Epidermal melanocyte (primary cell): ENCODE measurements around the gene REEP6.
A peak's percentile ranks its signal among the peaks of the same experiment; 100 is the strongest.
"Not testable (repeated sequence)": the region's sequence is repeated elsewhere in the genome, so short reads cannot be mapped to it uniquely, and the experiment has no call there.

Source experiments
- DNase-seq: peaks from one replicate; pipeline ENCODE4 v3.0.0; 2011; ENCODE audit warnings: low spot score; ENCODE audit not compliant: insufficient read length

Gene REEP6

DNA sequence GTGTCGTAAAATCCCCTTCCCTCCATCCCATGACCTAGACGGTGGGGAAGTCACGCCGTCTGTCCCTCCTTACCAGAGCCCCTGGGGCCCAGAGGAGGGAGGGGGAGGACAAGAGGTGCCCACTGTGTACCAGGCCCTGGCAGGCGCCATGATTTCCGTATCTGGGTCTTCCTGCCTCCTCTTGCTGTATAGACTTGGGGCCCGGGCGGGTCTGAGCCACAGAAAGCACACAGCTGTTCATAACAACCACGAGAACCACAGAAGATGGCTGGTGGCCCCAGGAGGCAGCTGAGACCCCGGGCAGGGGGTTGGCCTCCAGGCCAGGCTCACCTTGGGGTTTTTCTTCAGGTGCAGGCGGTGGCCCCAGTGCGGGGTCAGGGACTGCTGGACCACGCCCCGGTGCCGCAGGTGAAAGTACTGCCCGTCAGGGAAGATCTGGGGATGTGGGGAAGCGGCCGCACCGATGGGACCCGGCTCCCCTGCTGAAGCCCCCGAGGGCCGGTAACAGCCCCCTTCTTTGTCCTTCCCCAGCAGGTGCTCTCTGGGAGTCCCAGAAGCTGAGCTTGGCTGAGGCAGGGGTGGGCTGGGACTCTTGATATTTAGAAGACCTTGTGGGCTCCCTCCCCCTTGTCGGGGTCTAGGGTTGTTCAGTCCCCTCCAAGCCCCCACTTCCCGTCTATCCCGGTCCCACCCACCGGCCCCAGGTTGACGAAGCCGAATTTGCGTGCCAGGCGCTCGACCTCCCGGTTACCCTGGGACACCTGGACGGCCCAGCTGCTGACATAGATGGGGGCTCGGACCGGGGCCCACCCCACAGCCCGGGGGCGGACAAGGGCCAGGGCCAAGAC, 1.3 kb upstream of the REEP6 start:
- no peak for DNase-seq

- DNase-seq: peak; percentile 99
Observed at GRCh38 chr19:1490311-1491113, 469 bp upstream of the REEP6 start, which contains the start of gene PCSK4. PCSK4 (minus strand) TSS chr19:1490350; CDS start chr19:1490346, 4 bp downstream.

GRCh38 chr19:1491849-1492170, 829 bp downstream of the REEP6 start:
- DNase-seq: no peak

GRCh38 chr19:1492474-1493006, 1.6 kb downstream of the REEP6 start:
- DNase-seq: no peak

DNA sequence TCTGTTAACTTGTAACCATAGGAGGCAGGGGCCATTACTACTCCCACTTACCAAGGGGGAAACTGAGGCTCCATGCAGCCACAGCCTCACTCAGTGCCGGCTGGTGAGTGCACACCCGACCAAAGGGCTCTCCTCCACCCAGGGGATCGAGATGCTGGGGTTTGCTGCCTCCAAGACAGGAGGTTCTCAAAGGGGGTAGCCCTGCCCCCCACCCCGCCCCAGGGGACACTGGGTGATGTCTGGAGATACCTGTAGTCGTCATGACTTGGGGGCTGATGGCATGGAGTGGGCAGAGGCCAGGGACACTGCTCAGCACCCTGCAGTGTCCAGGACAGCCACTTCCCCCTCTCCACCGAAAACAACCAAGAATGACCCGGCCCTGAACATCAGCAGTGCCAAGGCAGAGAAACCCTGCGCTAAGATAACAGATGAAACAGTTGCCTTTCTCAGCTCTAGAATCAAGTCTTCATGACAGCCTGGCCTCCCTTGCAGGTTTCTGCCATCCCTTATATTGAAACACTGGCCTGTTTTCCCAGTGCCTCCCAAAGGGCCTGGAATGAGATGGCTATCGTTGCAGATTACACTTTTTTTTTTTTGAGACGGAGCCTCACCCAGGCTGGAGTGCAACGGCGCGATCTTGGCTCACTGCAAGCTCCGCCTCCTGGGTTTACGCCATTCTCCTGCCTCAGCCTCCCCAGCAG, 3.3 kb downstream of the REEP6 start:
- DNase-seq: no peak

DNA sequence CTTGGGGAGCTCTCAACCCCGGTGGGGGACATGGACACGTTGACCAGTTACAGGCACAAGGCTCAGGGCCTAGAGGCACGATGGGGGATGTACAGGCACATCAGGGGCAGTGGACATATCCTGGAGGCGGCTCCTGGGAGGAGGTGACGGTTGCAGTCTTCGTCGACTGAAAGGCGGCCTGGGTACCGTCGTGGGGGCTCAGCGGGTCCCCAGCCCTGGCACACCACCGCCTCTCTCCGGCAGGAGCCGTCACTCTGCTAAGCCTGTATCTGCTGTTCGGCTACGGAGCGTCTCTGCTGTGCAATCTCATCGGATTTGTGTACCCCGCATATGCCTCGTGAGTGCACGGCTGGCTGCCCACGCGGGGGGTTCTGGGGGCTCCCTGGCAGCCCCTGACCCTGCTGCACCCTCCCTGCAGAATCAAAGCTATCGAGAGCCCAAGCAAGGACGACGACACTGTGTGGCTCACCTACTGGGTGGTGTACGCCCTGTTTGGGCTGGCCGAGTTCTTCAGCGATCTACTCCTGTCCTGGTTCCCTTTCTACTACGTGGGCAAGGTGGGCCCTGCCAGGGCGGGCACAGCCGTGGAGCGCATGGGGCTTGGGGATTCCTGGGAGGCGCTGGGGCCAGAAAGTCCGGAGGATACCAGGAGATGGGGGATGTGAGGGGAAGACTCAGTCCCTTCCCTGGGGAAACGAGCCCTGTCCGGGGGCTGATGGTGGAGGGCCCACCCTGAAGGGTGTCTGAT, 4.2 kb downstream of the REEP6 start:
- no peak for DNase-seq

GRCh38 chr19:1495799-1496713, 5.1 kb downstream of the REEP6 start:
- no peak for DNase-seq

DNA sequence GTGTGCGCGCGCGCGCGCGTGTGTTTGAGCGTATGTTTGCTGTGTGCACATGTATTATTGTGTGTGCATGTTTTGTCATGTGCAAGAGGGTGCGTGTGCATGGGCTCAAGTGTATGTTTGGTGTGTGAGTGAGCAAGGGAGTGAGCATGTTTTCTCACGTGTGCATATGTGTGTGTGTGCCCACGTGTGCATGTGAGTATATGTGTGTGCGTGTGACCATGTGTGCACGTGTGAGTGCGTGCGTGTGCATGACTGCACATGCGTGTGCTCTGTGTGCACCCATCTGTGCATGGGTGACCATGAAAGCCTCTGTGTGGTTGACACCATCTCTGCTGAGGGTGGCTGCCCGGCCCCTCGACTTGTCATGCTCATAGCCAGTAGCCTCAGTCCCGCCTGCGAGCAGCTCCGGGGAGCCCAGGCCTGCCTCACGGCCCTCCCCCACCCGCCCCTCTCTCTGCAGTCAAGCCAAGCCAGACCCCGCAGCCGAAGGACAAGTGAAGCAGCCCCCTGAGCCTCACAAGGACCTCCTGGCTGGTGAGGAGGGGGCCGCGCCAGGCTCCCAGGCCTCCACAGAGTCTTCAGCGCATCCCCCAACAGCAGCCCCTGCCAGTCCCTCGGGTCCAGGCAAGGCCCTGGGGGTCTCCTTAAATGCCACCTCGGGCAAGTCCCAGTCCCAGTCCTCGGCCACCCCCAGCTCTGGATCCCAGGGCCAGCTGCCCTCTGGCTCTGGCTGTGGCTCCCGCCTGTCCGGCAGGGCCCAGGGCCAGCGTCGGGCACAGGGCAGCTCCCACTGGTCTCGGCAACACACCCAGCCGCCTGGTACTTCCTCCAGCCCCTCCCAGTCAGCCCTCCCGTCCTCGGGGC, 6.0 kb downstream of the REEP6 start:
- DNase-seq: no peak

DNA sequence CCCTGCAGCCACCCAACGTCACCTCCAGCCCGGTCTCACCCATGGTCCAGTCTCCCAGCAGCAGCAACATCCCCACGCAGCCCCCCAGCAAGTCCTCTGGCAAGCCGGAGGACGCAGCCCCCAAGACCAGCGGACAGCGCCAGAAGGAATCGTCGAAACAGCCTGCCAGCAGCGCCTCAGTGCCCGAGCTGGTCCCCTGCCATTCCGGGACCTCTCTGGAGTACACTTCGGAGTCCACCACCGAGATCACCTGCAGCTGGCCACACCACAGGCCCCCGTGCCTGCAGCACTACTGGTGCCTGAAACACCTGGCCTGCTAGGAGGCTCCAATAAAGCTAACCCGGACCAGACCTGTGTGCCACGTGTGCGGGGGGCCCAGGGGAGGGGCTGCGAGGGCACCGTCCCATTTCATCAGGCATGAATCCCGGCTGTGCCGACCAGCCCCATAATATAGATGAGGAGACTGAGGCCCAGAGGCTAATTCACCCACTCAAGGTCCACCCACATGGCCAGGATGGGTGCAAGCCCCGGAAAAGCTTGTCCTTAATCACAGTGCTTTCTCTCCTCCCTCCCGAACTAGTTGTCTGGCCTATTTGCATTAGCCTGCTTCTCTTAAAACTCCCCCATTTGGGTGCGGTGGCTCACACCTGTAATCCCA, 6.7 kb downstream of the REEP6 start:
- no peak for DNase-seq

- DNase-seq: not testable (repeated sequence)
Observed at GRCh38 chr19:1499231-1499630, 8.2 kb downstream of the REEP6 start.

DNA sequence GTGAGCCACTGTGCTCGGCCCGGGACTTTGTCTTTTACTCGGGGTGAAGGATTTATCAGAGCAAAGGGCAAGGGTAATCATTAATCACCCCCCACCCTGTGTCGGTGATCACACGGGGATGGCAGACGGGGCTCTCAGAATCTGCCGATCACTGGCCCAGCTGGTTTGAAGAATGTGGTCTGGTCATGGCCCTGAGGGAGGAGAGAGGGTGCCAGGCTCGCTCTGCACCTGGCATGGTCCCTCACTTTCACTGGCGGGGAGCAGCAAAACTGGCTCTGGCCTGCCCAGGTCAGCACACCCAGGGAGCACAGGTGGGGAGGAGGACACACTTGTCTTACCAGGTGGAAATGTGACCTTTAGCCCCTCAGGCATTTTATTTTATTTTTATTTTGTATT, 10.2 kb downstream of the REEP6 start:
- DNase-seq: no peak

DNA sequence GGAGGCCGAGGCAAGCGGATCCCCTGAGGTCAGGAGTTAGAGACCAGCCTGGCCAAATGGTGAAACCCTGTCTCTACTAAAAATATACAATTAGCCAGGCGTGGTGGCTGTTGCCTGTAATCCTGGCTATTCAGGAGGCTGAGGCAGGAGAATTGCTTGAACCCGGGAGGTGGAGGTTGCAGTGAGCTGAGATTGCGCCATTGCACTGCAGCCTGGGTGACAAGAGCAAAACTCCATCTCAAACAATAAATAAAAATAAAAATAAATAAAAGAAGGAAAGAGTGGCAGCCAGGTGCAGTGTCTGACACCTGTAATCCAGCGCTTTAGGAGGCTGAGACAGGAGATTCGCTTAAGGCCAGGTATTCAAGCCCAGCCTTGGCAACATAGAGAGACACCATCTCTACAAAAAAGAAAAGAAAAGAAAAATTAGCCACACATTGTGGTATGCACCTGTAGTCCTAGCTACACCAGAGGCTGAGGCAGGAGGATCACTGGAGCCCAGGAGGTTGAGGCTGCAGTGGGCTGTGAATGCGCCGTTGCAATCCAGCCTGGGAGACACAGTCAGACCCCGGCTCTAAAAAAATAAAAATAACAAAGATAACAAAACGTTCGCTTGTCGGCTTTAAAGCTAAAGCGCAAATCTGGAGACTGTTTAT, 11.6 kb downstream of the REEP6 start:
- no peak for DNase-seq

GRCh38 chr19:1503089-1503924, 12.3 kb downstream of the REEP6 start:
- DNase-seq: no peak

DNA sequence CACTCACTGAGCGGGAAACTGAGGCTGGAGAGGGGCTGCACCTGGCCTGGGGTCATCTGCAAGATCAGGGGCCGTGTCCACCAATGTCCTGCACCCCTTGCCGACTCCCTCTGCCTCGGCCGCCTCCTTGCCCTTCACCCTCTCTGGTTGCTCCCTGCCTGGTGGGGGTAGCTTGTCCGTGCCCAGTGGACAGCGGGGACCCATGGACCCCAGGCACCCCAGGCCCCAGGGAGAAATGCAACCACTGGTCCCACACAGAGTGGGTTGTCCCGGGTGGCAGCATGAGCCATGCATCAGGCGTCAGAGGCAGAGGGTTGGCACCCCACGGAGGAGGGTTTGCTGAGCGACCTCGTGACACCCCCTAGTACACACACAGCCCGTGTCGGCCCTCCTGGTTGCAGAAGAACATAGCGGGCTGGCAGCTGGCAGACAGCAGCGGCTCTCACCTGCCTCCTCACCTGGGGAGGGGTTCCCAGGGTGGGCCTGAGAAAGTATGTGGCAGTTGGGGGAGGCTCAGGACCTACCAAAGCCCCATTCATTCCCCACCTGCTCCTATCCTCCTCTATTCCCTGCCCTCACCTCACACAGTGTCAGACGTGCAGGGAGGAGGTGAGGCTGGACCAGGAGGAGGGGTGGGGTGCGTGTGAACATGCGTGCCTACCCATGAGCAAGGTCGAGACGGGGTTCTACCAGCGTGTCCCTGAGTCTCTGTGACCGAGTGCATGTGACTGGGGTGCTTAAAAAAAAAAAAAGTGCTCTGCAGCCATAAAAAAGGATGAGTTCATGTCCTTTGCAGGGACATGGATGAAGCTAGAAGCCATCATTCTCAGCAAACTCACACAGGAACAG, 13.2 kb downstream of the REEP6 start:
- DNase-seq: no peak

DNA sequence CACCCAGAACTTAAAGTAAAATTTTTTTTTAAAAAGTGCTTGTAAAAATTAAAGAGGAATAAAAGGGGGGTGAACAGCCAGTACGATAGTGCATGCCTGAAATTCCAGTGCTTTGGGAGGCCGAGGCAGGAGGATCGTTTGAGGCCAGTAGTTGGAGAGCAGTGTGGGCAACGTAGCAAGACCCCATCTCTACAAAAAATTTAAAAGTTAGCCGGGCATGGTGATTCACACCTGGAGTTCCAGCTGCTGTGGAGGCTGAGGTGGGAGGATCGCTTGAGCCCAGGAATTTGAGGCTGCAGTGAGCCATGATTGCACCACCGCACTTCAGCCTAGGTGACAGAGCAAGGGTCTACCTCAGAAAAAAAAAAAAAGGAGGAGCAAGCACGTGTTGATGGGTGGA, 14.0 kb downstream of the REEP6 start:
- DNase-seq: no peak
